Spleen (tissue), 11 donors: Measurements from ENCODE around the gene TPRG1. TPM values are rescaled to one million over a fixed set of nuclear protein-coding genes. Genes with fewer than 3 reads are reported as not detected.

ENCODE experiments used
- DNase-seq: peaks from one replicate; pipeline ENCODE4 v3.0.0-alpha.2; 2020
- H3K27ac ChIP-seq, 8 donors: fragments of 200-600 bp; sonication (generic) in 7 of 8; 1 replicate in 4 of 8; 2 replicates in 4 of 8; pipeline versions ENCODE4 v1.5.0 to v1.8.0; 2016 to 2021; ENCODE audit warnings: inconsistent platforms in 4 of 8, mild to moderate bottlenecking in 4 of 8, moderate library complexity in 1 of 8
- H3K27me3 ChIP-seq, 7 donors: fragments of 200-600 bp; sonication (generic) in 6 of 7; replicated peaks in 1 of 7; 1 replicate in 4 of 7; 2 replicates in 3 of 7; pipeline versions ENCODE4 v1.5.0 to v1.8.0; 2016 to 2021; ENCODE audit warnings: inconsistent platforms in 3 of 7, mild to moderate bottlenecking in 1 of 7
- H3K36me3 ChIP-seq, 6 donors: fragments of 200-600 bp; sonication (generic) in 5 of 6; 1 replicate in 4 of 6; 2 replicates in 2 of 6; pipeline versions ENCODE4 v1.5.0 to v1.8.0; 2016 to 2021; ENCODE audit warnings: inconsistent platforms in 2 of 6
- H3K4me1 ChIP-seq, 6 donors: fragments of 200-600 bp; sonication (generic) in 5 of 6; 1 replicate in 3 of 6; 2 replicates in 3 of 6; pipeline versions ENCODE4 v1.5.0 to v1.8.0; 2016 to 2021; ENCODE audit warnings: inconsistent platforms in 3 of 6
- H3K4me3 ChIP-seq, 8 donors: fragments of 200-600 bp; sonication (generic) in 7 of 8; 1 replicate in 4 of 8; 2 replicates in 4 of 8; pipeline versions ENCODE4 v1.5.0 to v1.8.0; 2016 to 2021; ENCODE audit warnings: inconsistent platforms in 4 of 8, mild to moderate bottlenecking in 4 of 8, moderate library complexity in 2 of 8
- H3K9me3 ChIP-seq, 8 donors: fragments of 200-600 bp; sonication (generic) in 7 of 8; 1 replicate in 4 of 8; 2 replicates in 4 of 8; pipeline versions ENCODE4 v1.5.0 to v1.8.0; 2016 to 2021; ENCODE audit warnings: inconsistent platforms in 4 of 8
- CTCF ChIP-seq, 11 experiments: fragments of 200-600 bp in 7 of 11; fragments of 450-650 bp in 4 of 11; sonication (generic) in 4 of 11; IDR thresholded peaks in 8 of 11; conservative IDR thresholded peaks in 3 of 11; 1 replicate in 7 of 11; 2 replicates in 4 of 11; pipeline versions ENCODE4 v1.4.0 to v1.8.0; 2016 to 2021; ENCODE audit warnings: antibody characterized with exemption in 11 of 11, inconsistent platforms in 4 of 11, mild to moderate bottlenecking in 1 of 11
- POLR2A ChIP-seq, 3 donors: fragments of 450-650 bp; IDR thresholded peaks; one replicate each; pipeline ENCODE4 v1.5.1; 2017; ENCODE audit warnings: antibody characterized with exemption in 3 of 3, mild to moderate bottlenecking in 1 of 3
- POLR2AphosphoS5 ChIP-seq, 3 donors: sonication (generic); formaldehyde crosslinking; IDR thresholded peaks; one replicate each; pipeline ENCODE4 v1.5.1; 2017; ENCODE audit warnings: antibody characterized with exemption in 3 of 3
- WGBS, 5 donors: extraction: QIAGEN DNeasy Blood & Tissue Kit in 3 of 5; methylation state at CpG; one replicate each; pipeline versions ENCODE4 v1.1.5 to v1.1.7; 2013 to 2018; 5-methylcytosine and 5-hydroxymethylcytosine counted together
- intact Hi-C: fragments of 100-400 bp; cut with DNase I; formaldehyde crosslinking; loops from one replicate; pipeline ENCODE4 v1.15.0; 2023; ENCODE audit warnings: low total_unique reads
- polyA plus RNA-seq, 3 donors: library from polyadenylated mRNA; stranded (reverse); fragments of 200-250 nt; gene quantifications; one replicate each; pipeline ENCODE4 v1.2.1, GENCODE V29; 2013
- total RNA-seq, 7 donors: library from RNA; depleted of rRNA in 3 of 7; stranded (reverse); fragments of >200 nt in 3 of 7; fragmentation: NEBNext Ultra II Directional in 4 of 7; extraction: Animal tissue kit (Norgen Biotek cat#: 25700) in 4 of 7; gene quantifications; one replicate each; pipeline versions ENCODE4 v1.1.0 to v1.2.1, GENCODE V29; 2016 to 2021
- donor health status: healthy with polysubstance abuse.
- donor health status: DM: no; HTN: no; CAD: no; lungs with moderate emphysema.
- donor health status: DM: no; HTN: no; CAD: no.
- donor health status: Bipolar disorder and iron deficiency.
- donor health status: healthy.
- donor health status: DM: no; HTN: no; CAD: no.
- donor health status: DM: yes; HTN: yes; CAD: no.

Gene TPRG1
- total and polyA plus RNA-seq, 10 donors, result 0.29 to 11.7 (median 4.6) TPM

DNA sequence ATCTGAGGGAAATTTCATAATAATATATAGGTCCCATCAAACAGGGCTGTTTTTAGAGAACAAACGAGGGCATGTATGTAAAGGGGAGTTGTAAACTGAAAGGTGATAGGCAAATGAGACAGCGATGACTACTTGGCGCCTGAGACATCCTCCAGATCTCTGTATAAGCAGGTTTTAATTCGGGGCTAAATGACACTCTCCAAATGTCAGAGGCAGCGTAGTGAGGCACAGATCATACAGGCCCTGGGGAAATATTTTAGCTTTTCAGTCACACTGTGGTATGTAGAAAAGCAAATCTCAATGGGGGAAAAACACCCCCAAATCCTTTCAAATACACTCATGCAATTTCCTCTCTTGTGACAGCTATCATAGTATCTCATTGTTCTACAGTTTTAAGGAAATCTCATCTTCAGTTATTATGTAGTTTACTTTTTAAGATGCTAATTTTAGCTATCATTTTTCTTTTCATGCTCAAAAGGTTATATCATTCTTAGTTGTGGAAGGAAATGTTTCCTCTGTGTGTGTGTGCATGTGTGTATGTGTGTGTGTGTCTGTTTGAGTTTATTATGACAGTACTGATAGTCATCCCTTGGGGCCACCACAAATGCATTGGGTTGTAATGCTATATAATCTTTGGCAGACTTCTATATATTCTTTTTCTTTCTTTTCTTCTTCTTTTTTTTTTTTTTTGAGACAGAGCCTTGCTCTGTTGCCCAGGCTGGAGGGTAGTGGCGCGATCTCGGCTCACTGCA lies 1.1 kb downstream of the TPRG1 start:
- no peaks in the 10 kb centered on the region for H3K9me3 ChIP-seq
- intact Hi-C loops, result no loop called here
- no peak for DNase-seq
- WGBS, 5 donors, result 80 to 84% (median 82%) methylated on average over 8 of the region's 8 CpGs
- TF ChIP-seq POLR2AphosphoS5 (IDR thresholded peaks at IDR 0.05) (no peak), CTCF (IDR thresholded peaks at IDR 0.05 in 8 of 11, conservative IDR thresholded peaks at IDR 0.05 in 3 of 11) (no peak), POLR2A (IDR thresholded peaks at IDR 0.05) (no peak)
- no peak overlapping the region for H3K4me3 ChIP-seq
- no peaks in the 10 kb centered on the region for H3K36me3 ChIP-seq
- no peak overlapping the region for H3K27ac ChIP-seq
- no peaks in the 10 kb centered on the region for H3K4me1 ChIP-seq
- no peaks in the 10 kb centered on the region for H3K27me3 ChIP-seq

DNA sequence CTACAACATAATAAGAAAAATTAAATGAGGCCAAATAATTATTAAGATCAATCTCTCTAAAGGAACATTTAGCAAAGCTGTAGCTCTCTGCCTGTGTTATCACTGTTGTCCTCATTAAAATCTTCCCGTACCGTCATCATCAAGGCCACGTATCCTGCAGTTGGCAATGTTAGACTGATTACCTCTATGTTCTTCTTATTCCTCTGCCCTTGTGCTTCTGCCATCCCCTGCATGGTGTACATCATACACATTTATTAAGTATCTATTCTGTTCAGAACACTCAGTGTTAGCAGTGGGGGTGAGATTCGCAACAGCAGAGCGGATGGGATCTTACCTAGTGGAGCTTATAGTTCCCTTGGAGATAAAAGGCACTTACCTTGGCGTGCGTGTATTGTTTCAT lies 12.8 kb downstream of the TPRG1 start:
- H3K27me3 ChIP-seq, result no peaks in the 10 kb centered on the region
- no peak overlapping the region for H3K4me3 ChIP-seq
- H3K4me1 ChIP-seq, result no peaks in the 10 kb centered on the region
- H3K27ac ChIP-seq, result no peak overlapping the region
- no peak for TF ChIP-seq POLR2AphosphoS5 (IDR thresholded peaks at IDR 0.05)
- TF ChIP-seq CTCF (IDR thresholded peaks at IDR 0.05 in 8 of 11, conservative IDR thresholded peaks at IDR 0.05 in 3 of 11), result no peak
- TF ChIP-seq POLR2A (IDR thresholded peaks at IDR 0.05), result no peak
- peaks cover 0 to 49% (median 39%) of the 10 kb centered on the region in 8 donors for H3K9me3 ChIP-seq
- no peaks in the 10 kb centered on the region for H3K36me3 ChIP-seq
- WGBS, 5 donors, result 88 to 95% (median 90%) methylated on average over 7 of the region's 7 CpGs
- intact Hi-C loops, result no loop called here
- DNase-seq, result no peak

DNA sequence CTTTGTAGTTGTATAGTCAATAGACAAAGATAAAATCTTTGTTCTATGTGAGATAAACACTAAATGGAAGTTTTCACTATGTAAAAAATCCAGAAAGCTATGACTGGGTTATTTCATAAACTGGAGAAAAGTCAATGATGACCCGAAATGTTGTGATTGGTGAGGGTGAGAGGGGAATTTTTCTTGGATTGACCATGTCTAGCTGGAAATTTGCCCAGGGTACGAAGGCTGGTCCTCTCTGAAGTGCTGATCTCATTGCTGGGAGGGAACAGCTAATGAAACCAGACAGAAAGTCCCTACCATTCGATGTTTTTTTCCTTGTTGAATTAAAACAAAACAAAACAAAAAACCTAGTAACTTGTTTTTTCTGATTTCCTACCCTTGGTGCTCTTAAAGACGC lies 14.3 kb downstream of the TPRG1 start:
- DNase-seq, result no peak
- no peak for TF ChIP-seq POLR2A (IDR thresholded peaks at IDR 0.05)
- no peak for TF ChIP-seq POLR2AphosphoS5 (IDR thresholded peaks at IDR 0.05)
- TF ChIP-seq CTCF (IDR thresholded peaks at IDR 0.05 in 8 of 11, conservative IDR thresholded peaks at IDR 0.05 in 3 of 11), result no peak
- no peak overlapping the region for H3K4me3 ChIP-seq
- no peaks in the 10 kb centered on the region for H3K36me3 ChIP-seq
- intact Hi-C loops, result no loop called here
- H3K4me1 ChIP-seq, result no peaks in the 10 kb centered on the region
- H3K27me3 ChIP-seq, result no peaks in the 10 kb centered on the region
- no peak overlapping the region for H3K27ac ChIP-seq
- H3K9me3 ChIP-seq, result peaks cover 2 to 34% (median 25%) of the 10 kb centered on the region in 8 donors
- WGBS, 5 donors, result 68 to 80% (median 73%) methylated on average over 4 of the region's 4 CpGs

GRCh38 chr3:189188466-189188865 lies 16.7 kb downstream of the TPRG1 start:
- no peak for TF ChIP-seq CTCF (IDR thresholded peaks at IDR 0.05 in 8 of 11, conservative IDR thresholded peaks at IDR 0.05 in 3 of 11)
- no peak for TF ChIP-seq POLR2A (IDR thresholded peaks at IDR 0.05)
- TF ChIP-seq POLR2AphosphoS5 (IDR thresholded peaks at IDR 0.05), result no peak
- no peaks in the 10 kb centered on the region for H3K4me1 ChIP-seq
- H3K27ac ChIP-seq, result no peak overlapping the region
- no peaks in the 10 kb centered on the region for H3K36me3 ChIP-seq
- intact Hi-C loops, result no loop called here
- no peak overlapping the region for H3K4me3 ChIP-seq
- DNase-seq, result no peak
- no peaks in the 10 kb centered on the region for H3K27me3 ChIP-seq
- H3K9me3 ChIP-seq, result peaks cover 15 to 34% (median 25%) of the 10 kb centered on the region in 8 donors
